Adipose tissue (tissue), 3 donors: ENCODE measurements around the gene CHI3L2. TPM values are rescaled to one million over a fixed set of nuclear protein-coding genes. Genes with fewer than 3 reads are reported as not detected.

Experiments used
- H3K27ac ChIP-seq: one replicate; pipeline ENCODE4 v1.5.1; 2013; ENCODE audit warnings: low read depth, low read length
- WGBS, 3 donors: extraction: QIAGEN DNeasy Blood & Tissue Kit; methylation state at CpG; one replicate each; pipeline ENCODE4 v1.1.7; 2013; 5-methylcytosine and 5-hydroxymethylcytosine counted together
- polyA plus RNA-seq, 3 donors: library from polyadenylated mRNA; stranded (reverse); fragments of 200-250 nt; gene quantifications; one replicate each; pipeline ENCODE4 v1.2.3, GENCODE V29; 2013
- donor health status: healthy with polysubstance abuse.
- donor health status: Bipolar disorder and iron deficiency.
- donor health status: healthy.

Gene CHI3L2, protein sequence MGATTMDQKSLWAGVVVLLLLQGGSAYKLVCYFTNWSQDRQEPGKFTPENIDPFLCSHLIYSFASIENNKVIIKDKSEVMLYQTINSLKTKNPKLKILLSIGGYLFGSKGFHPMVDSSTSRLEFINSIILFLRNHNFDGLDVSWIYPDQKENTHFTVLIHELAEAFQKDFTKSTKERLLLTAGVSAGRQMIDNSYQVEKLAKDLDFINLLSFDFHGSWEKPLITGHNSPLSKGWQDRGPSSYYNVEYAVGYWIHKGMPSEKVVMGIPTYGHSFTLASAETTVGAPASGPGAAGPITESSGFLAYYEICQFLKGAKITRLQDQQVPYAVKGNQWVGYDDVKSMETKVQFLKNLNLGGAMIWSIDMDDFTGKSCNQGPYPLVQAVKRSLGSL
- polyA plus RNA-seq: 10 to 100 TPM in 2 of 3 donors, 1 to 10 TPM in 1; 1.0 to 20.5 (median 16.9) TPM

DNA sequence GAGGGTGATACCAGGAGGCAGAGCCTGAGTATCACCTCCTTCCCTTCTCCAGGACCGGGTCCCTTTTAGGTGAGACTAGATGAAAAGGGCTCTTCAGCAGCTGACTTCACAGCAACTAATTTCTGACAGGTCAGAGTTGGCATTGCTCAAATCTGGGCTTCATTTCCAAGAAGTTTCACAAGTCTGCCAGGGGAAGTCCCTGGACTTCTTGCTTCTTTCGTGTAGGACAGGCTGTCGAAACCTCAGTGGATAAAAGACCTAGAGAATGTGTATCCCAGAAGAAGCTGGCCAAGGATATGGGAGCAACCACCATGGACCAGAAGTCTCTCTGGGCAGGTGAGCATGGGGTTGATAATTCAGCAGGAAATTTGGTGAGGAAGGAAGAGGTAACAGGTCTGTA, at the start of gene CHI3L2:
Gene CHI3L2 (plus strand): TSS at position 280 of the 400 bp plus-strand sequence. CDS start 17 bp downstream, at position 297.
- WGBS, 3 donors: 57 to 73% (median 61%) methylated on average over 3 of the region's 3 CpGs
- H3K27ac ChIP-seq: no peak within 1 kb of the TSS

DNA sequence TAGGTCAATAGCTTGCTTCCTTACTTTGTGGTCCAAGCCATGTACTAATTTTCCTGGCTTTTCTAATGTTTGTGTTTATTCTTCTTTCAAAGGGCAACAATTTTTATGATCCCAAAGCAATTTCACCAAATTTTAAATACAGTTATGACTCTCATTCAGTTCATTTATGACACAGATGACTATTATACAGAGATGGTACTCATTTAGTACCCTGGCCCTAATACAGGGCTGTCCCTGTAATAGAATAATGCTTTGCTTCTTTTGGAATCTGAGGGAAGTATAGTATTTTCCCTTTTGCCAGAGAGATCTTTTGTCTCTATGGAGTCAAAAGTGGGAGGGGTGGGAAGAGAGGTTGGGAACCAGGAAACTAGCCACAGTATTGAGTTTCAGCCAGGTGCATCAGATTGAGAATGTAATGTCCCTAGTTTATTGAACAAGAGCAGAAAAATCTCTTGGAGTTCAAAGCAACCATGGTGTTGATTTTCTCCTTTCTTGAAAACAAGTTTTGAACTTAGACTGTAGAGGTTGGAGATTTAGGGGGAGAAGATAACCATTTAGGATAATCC, 47.5 kb upstream of the CHI3L2 start:
- H3K27ac ChIP-seq: no peak overlapping the region

- 84 to 97% (median 91%) methylated on average over 2 of the region's 2 CpGs for WGBS, 3 donors
Measured at GRCh38 chr1:111182052-111182451, 45.5 kb upstream of the CHI3L2 start.

DNA sequence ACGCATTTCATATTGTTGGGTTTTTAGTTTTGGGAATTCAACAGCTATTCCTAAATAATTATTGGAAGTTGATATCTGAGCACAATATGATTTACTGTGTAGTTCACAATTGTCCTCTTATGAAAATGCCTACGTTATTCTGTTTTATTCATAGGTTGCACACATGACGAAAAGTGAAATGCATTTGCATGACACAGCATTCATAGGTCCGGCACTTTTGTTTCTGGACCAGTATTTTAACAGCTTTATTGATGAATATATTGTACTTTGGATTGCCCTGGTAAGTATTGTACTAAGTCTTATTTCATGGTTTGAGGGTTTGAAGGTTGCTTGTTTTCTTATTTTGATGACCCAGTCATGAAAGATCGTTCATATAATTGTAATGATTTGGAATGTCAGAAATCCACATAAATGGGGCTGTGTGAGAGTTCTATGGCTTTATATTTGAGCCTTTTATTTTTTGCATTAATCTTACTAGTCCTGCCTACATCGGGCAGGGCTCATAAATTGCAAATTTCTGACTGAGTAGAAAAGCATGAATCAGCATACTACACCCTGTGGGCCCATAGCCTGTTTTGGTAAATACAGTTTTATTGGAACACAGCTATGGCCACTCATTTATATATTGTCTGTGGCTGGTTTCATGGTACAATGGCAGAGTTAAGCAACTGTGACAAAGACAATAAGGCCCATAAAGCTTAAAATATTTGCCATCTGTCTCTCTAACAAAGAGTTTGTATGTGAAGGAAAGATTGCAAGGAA, 44.0 kb upstream of the CHI3L2 start:
- WGBS, 3 donors: 89 to 95% (median 93%) methylated on average over 6 of the region's 6 CpGs
- no peak overlapping the region for H3K27ac ChIP-seq

More at GRCh38 chr1:111182052-111182451, 45.5 kb upstream of the CHI3L2 start:
- no peak overlapping the region for H3K27ac ChIP-seq

DNA sequence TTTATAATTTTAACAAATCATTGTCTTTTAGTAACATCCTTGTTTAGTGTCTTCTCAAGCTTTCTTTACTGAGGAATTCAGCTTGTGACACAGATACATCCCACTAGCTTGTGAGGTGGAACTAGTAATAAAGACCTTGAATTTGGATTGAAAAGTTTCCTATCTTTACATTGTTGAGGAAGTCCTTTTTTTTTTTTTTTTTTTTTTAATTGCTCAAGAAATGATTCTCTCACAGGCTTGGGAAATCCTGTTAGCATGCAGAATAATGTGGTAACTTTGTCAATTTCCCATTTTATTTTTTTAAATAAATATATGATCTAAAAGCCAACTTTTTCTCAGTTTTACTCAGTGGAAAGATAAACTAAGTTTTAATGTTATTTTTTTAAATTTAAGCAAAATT, 42.9 kb upstream of the CHI3L2 start:
- no peak overlapping the region for H3K27ac ChIP-seq

GRCh38 chr1:111190931-111191451, 36.5 kb upstream of the CHI3L2 start:
- WGBS, 3 donors: 50 to 81% (median 53%) methylated on average over 2 of the region's 2 CpGs
- no peak overlapping the region for H3K27ac ChIP-seq

DNA sequence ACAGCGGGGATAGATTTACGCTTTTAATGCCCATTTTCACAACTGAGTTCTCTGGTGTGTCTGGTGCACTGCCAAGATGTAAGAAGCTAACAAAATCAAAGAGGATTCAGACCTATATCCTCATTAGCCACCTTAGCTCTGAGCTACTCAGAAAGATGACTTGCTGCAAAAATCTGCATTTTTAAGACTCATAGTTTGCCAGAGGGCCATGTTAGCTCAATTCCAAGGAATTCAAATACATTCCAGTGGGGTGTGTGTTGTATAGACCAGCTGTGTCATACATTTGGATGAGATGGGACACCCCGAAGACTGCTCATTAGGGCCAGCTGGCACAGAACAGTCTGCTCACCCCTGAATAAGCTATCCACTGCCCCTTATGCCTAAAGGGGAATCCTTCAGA, 36.0 kb upstream of the CHI3L2 start:
- 50 to 93% (median 58%) methylated on average over 3 of the region's 3 CpGs for WGBS, 3 donors
- H3K27ac ChIP-seq: no peak overlapping the region

GRCh38 chr1:111192074-111192473, 35.4 kb upstream of the CHI3L2 start:
- H3K27ac ChIP-seq: no peak overlapping the region
- 95 to 96% (median 95%) methylated on average over 5 of the region's 5 CpGs for WGBS, 3 donors

GRCh38 chr1:111192658-111193519, 34.6 kb upstream of the CHI3L2 start:
- H3K27ac ChIP-seq: peak overlapping the region; percentile 30
- WGBS, 3 donors: 42 to 73% (median 42%) methylated on average over 10 of the region's 10 CpGs

GRCh38 chr1:111193712-111194480, 33.6 kb upstream of the CHI3L2 start:
- H3K27ac ChIP-seq: no peak overlapping the region
- 87 to 91% (median 88%) methylated on average over 3 of the region's 3 CpGs for WGBS, 3 donors

DNA sequence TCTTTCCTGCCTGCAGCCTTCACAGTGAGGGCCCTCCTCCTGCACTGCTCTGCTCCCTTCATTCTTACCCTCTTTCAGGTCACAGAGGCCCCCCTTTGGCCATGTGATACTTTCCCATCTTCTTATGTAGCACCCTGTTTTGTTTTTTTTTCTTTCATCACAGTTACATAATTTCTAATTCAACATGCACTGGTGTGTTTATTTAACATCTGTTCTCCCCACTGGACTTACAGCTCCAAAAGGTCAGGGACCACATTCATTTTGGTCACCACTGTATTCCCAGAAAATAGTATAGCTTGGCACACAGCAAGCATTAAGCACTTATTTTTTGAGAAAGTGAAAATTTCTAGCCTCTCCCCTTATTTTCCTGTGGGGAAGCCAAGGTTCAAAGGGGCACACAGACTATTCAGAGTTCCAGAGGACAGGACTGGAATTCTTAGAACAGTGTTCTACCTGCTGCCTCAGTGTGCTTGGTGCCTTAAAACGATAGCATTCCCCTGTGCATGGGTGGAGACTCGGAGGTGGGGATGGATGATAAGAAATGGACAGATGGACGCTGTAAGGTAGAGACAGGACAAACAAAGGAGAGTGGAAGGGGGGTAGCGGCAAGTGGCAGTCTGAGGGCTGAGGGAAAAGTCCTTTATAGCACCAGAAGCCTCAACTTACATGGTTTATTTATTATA, 32.4 kb upstream of the CHI3L2 start:
- whole genome bisulfite sequencing, 3 donors: 68 to 81% (median 75%) methylated on average over 4 of the region's 4 CpGs
- H3K27ac ChIP-seq: no peak overlapping the region

GRCh38 chr1:111196213-111196612, 31.3 kb upstream of the CHI3L2 start:
- H3K27ac ChIP-seq: no peak overlapping the region
- 82 to 93% (median 93%) methylated on average over 2 of the region's 2 CpGs for WGBS, 3 donors

- 53 to 82% (median 72%) methylated on average over 6 of the region's 6 CpGs for WGBS, 3 donors
- no peak overlapping the region for H3K27ac ChIP-seq
Measured at GRCh38 chr1:111197598-111198284, 29.8 kb upstream of the CHI3L2 start.

DNA sequence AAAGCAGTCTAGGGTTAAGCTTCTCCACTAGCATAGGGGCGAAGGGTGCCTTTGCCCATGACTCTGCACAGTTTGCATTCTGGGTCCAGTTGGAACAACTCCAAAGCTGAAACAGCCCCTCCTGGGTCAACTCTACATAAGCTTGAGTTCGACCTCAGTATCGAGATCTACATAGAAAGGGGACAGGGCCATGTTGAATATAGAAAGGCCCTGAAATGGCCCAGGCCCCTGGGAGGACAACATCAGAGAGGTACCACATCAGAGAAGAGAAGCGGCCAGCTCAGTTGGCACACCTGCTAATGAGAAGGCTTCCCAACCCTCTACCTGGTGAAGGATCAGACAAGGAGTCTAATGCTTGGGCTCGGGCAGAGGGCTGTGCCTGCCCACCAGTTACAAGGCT, 28.7 kb upstream of the CHI3L2 start:
- no peak overlapping the region for H3K27ac ChIP-seq
- 90 to 93% (median 92%) methylated on average over 5 of the region's 5 CpGs for WGBS, 3 donors

GRCh38 chr1:111199329-111199728, 28.2 kb upstream of the CHI3L2 start:
- H3K27ac ChIP-seq: no peak overlapping the region
- 74 to 90% (median 80%) methylated on average over 3 of the region's 3 CpGs for WGBS, 3 donors
